Left lung (tissue), 10 donors: ENCODE measurements around the gene EPM2AIP1. TPM values are rescaled to one million over a fixed set of nuclear protein-coding genes. Genes with fewer than 3 reads are reported as not detected.

Experiments used
- ATAC-seq: fragments of 200-7000 bp; cut with Tn5 transposase; one replicate; pipeline ENCODE4 v1.9.1; 2020; ENCODE audit warnings: moderate library complexity
- DNase-seq, 4 donors: peaks; one replicate each; pipeline ENCODE4 v3.0.0-alpha.2; 2013 to 2020
- H3K27ac ChIP-seq, 2 donors: fragments of 200-600 bp; sonication (generic) in 1 of 2; one replicate each; pipeline versions ENCODE4 v1.5.0 to v1.8.0; 2020 to 2021
- H3K27me3 ChIP-seq, 2 donors: fragments of 200-600 bp; sonication (generic) in 1 of 2; one replicate each; pipeline versions ENCODE4 v1.5.0 to v1.8.0; 2020 to 2021
- H3K36me3 ChIP-seq, 2 donors: fragments of 200-600 bp; sonication (generic) in 1 of 2; one replicate each; pipeline versions ENCODE4 v1.5.0 to v1.8.0; 2020 to 2021
- H3K4me1 ChIP-seq, 2 donors: fragments of 200-600 bp; one replicate each; pipeline ENCODE4 v1.8.0; 2021
- H3K4me3 ChIP-seq, 2 donors: fragments of 200-600 bp; sonication (generic) in 1 of 2; one replicate each; pipeline versions ENCODE4 v1.5.0 to v1.8.0; 2020 to 2021; ENCODE audit warnings: mild to moderate bottlenecking in 1 of 2
- H3K9me3 ChIP-seq, 2 donors: fragments of 200-600 bp; sonication (generic) in 1 of 2; one replicate each; pipeline versions ENCODE4 v1.5.0 to v1.8.0; 2020 to 2021
- CTCF ChIP-seq, 2 donors: fragments of 200-600 bp; sonication (generic) in 1 of 2; IDR thresholded peaks; one replicate each; pipeline versions ENCODE4 v1.5.0 to v1.8.0; 2021; ENCODE audit warnings: antibody characterized with exemption in 2 of 2
- intact Hi-C, 2 donors: fragments of 100-400 bp; cut with DNase I; formaldehyde crosslinking; loops; one replicate each; pipeline versions ENCODE4 v1.11.2 to v1.14.2; 2022
- polyA plus RNA-seq, 6 donors: library from polyadenylated mRNA; unstranded; fragments of 120-200 nt; gene quantifications; one replicate each; pipeline ENCODE4 v1.2.1, GENCODE V29; 2013; ENCODE audit not compliant: insufficient read length in 6 of 6
- total RNA-seq, 2 donors: library from RNA; stranded (reverse); fragmentation: NEBNext Ultra II Directional; extraction: Animal tissue kit (Norgen Biotek cat#: 25700); gene quantifications; one replicate each; pipeline ENCODE4 v1.2.1, GENCODE V29; 2021
- donor health status: DM: no; HTN: yes; CAD: no.
- donor health status: DM: no; HTN: no; CAD: no.

The EPM2AIP1 gene
- total and polyA plus RNA-seq, 8 donors: 16.5 to 62.1 (median 57.6) TPM

- no peak for DNase-seq
- intact Hi-C loops: no loop called here
- H3K9me3 ChIP-seq: peaks cover 0 to 6% of the 10 kb centered on the region in 2 donors
- ATAC-seq: no peak
- H3K27me3 ChIP-seq: no peaks in the 10 kb centered on the region
- no peak for TF ChIP-seq CTCF (IDR thresholded peaks at IDR 0.05)
- H3K36me3 ChIP-seq: peaks cover 0 to 83% of the 10 kb centered on the region in 2 donors
- H3K4me1 ChIP-seq: no peaks in the 10 kb centered on the region
- H3K4me3 ChIP-seq: no peak overlapping the region
- no peak overlapping the region for H3K27ac ChIP-seq
Measured at GRCh38 chr3:37039161-37039846, 46.4 kb upstream of the EPM2AIP1 start.

- TF ChIP-seq CTCF (IDR thresholded peaks at IDR 0.05): no peak
- H3K36me3 ChIP-seq: peaks cover 0 to 85% of the 10 kb centered on the region in 2 donors
- no peak overlapping the region for H3K4me3 ChIP-seq
- H3K27me3 ChIP-seq: no peaks in the 10 kb centered on the region
- H3K27ac ChIP-seq: no peak overlapping the region
- intact Hi-C loops: no loop called here
- no peaks in the 10 kb centered on the region for H3K4me1 ChIP-seq
- ATAC-seq (no peak), DNase-seq (no peak)
- peaks cover 0 to 6% of the 10 kb centered on the region in 2 donors for H3K9me3 ChIP-seq
Measured at GRCh38 chr3:37037352-37037751, 44.4 kb upstream of the EPM2AIP1 start.

DNA sequence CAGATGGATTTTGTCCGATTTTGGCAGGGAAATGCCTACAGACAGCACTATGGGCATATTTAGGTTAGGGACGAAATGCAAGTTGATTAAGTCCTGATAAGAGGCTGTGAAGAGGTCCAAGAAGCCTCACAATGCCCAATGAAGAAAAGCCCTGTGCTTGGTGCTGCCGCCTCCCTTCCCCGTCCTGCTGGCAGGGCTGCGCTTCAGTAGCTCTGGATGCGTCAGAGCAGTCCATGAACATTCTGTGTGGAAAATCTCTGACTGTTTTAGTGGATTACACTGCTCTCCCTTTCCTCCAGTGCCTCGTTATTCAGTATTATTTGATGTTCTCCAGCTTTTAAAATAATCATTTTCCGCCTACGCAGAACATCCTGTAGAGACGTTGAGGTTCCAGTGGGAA is 40.0 kb upstream of the EPM2AIP1 start:
- H3K9me3 ChIP-seq: peaks cover 0 to 6% of the 10 kb centered on the region in 2 donors
- H3K27ac ChIP-seq: no peak overlapping the region
- H3K27me3 ChIP-seq: no peaks in the 10 kb centered on the region
- DNase-seq: peak in 2 of 4 donors; percentile 41 to 65
- H3K36me3 ChIP-seq: peaks cover 0 to 97% of the 10 kb centered on the region in 2 donors
- intact Hi-C loops: no loop called here
- TF ChIP-seq CTCF (IDR thresholded peaks at IDR 0.05): no peak
- no peak overlapping the region for H3K4me3 ChIP-seq
- ATAC-seq: peak; percentile 76
- peaks cover 0 to 6% of the 10 kb centered on the region in 2 donors for H3K4me1 ChIP-seq

- peaks cover 0 to 6% of the 10 kb centered on the region in 2 donors for H3K4me1 ChIP-seq
- intact Hi-C loops: no loop called here
- DNase-seq (no peak), ATAC-seq (no peak)
- no peaks in the 10 kb centered on the region for H3K27me3 ChIP-seq
- no peak overlapping the region for H3K4me3 ChIP-seq
- TF ChIP-seq CTCF (IDR thresholded peaks at IDR 0.05): no peak
- H3K36me3 ChIP-seq: peaks cover 0 to 100% of the 10 kb centered on the region in 2 donors
- H3K27ac ChIP-seq: peak overlapping the region in 1 of 2 donors; percentile 56
- peaks cover 0 to 3% of the 10 kb centered on the region in 2 donors for H3K9me3 ChIP-seq
Measured at GRCh38 chr3:37031096-37031682, 38.3 kb upstream of the EPM2AIP1 start.

GRCh38 chr3:37030588-37030987 is 37.7 kb upstream of the EPM2AIP1 start:
- no peak overlapping the region for H3K4me3 ChIP-seq
- H3K36me3 ChIP-seq: peaks cover 0 to 100% of the 10 kb centered on the region in 2 donors
- no peak for TF ChIP-seq CTCF (IDR thresholded peaks at IDR 0.05)
- ATAC-seq: peak; percentile 25
- H3K27me3 ChIP-seq: no peaks in the 10 kb centered on the region
- no peak for DNase-seq
- intact Hi-C loops: no loop called here
- H3K9me3 ChIP-seq: no peaks in the 10 kb centered on the region
- peaks cover 0 to 6% of the 10 kb centered on the region in 2 donors for H3K4me1 ChIP-seq
- peak overlapping the region in 1 of 2 donors; percentile 56 for H3K27ac ChIP-seq
